Ovary (tissue), 9 donors: ENCODE measurements around the gene HOXA11. TPM values are rescaled to one million over a fixed set of nuclear protein-coding genes. Genes with fewer than 3 reads are reported as not detected.

Source experiments
- DNase-seq, 5 donors: peaks; one replicate each; pipeline ENCODE4 v3.0.0-alpha.2; 2019 to 2020
- H3K27ac ChIP-seq, 2 donors: fragments of 200-600 bp; one replicate each; pipeline versions ENCODE4 v1.5.1 to v1.8.0; 2019 to 2022
- H3K27me3 ChIP-seq: fragments of 200-600 bp; one replicate; pipeline ENCODE4 v1.8.0; 2022
- H3K36me3 ChIP-seq: fragments of 200-600 bp; sonication (generic); one replicate; pipeline ENCODE4 v1.5.1; 2019
- H3K4me1 ChIP-seq: one replicate; pipeline ENCODE4 v1.8.1; 2013; ENCODE audit warnings: mild to moderate bottlenecking, moderate library complexity; ENCODE audit not compliant: insufficient read depth
- H3K4me3 ChIP-seq: fragments of 200-600 bp; sonication (generic); one replicate; pipeline ENCODE4 v1.5.1; 2017
- H3K9me3 ChIP-seq, 2 donors: fragments of 200-600 bp in 1 of 2; sonication (generic) in 1 of 2; one replicate each; pipeline versions ENCODE4 v1.5.1 to v1.8.1; 2013 to 2019; ENCODE audit warnings: mild to moderate bottlenecking in 1 of 2, moderate library complexity in 1 of 2
- CTCF ChIP-seq, 3 donors: fragments of 450-650 bp in 2 of 3; fragments of 200-600 bp in 1 of 3; IDR thresholded peaks; one replicate each; pipeline versions ENCODE4 v1.5.1 to v1.8.0; 2016 to 2022; ENCODE audit warnings: antibody characterized with exemption in 3 of 3, mild to moderate bottlenecking in 1 of 3
- EP300 ChIP-seq: sonication (generic); formaldehyde crosslinking; IDR thresholded peaks from one replicate; pipeline ENCODE4 v1.6.1; 2017; ENCODE audit warnings: antibody characterized with exemption
- POLR2A ChIP-seq: fragments of 450-650 bp; IDR thresholded peaks from one replicate; pipeline ENCODE4 v1.6.1; 2017; ENCODE audit warnings: antibody characterized with exemption, mild to moderate bottlenecking, moderate library complexity
- WGBS, 3 donors: extraction: QIAGEN DNeasy Blood & Tissue Kit in 1 of 3; methylation state at CpG; one replicate each; pipeline versions ENCODE4 v1.1.5 to v1.1.7; 2013 to 2017; 5-methylcytosine and 5-hydroxymethylcytosine counted together
- intact Hi-C, 4 donors: fragments of 100-400 bp; cut with DNase I; formaldehyde crosslinking; loops; one replicate each; pipeline versions ENCODE4 v1.11.0 to v1.15.1; 2022 to 2023
- polyA plus RNA-seq, 2 donors: library from polyadenylated mRNA; stranded (reverse); fragments of 200-250 nt in 1 of 2; fragments of 350-450 nt in 1 of 2; fragmentation: Illumina TruSeq in 1 of 2; extraction: RNeasy Lipid Tissue Mini Kit (QIAGEN cat#74804) in 1 of 2; gene quantifications; one replicate each; pipeline ENCODE4 v1.2.3, GENCODE V29; 2013 to 2014
- total RNA-seq, 7 donors: library from RNA; depleted of rRNA in 2 of 7; stranded (reverse); fragments of >200 nt in 2 of 7; fragmentation: NEBNext Ultra II Directional in 3 of 7; extraction: Animal tissue kit (Norgen Biotek cat#: 25700) in 3 of 7; gene quantifications; one replicate each; pipeline versions ENCODE4 v1.1.0 to v1.2.4, GENCODE V29; 2016 to 2023
- donor health status: DM: no; HTN: no; CAD: no; lungs with moderate emphysema.
- donor health status: DM: no; HTN: no; CAD: no.
- donor health status: Bipolar disorder and iron deficiency.
- donor health status: DM: yes; HTN: yes; CAD: no.
- donor health status: DM: no; HTN: no; CAD: no.
- donor health status: DM: yes; HTN: yes; CAD: no.

Gene HOXA11
- total and polyA plus RNA-seq, 9 donors = 0.11 to 2.0 (median 0.91) TPM; not detected in 3

- H3K4me1 ChIP-seq = no peaks in the 10 kb centered on the region
- intact Hi-C loops = loop anchor here in 1 of 4 donors (10.0 kb wide), 1 partner anchor 357 kb away; no protein-coding TSS in a partner anchor
- no peak overlapping the region for H3K4me3 ChIP-seq
- no peaks in the 10 kb centered on the region for H3K36me3 ChIP-seq
- H3K27me3 ChIP-seq = no peaks in the 10 kb centered on the region
- H3K27ac ChIP-seq = no peak overlapping the region
- no peak for DNase-seq
- TF ChIP-seq POLR2A (no peak), CTCF (IDR thresholded peaks at IDR 0.05) (no peak), EP300 (no peak)
- H3K9me3 ChIP-seq = no peaks in the 10 kb centered on the region
Observed at GRCh38 chr7:27217951-27218350, 32.9 kb upstream of the HOXA11 start.

- TF ChIP-seq CTCF (IDR thresholded peaks at IDR 0.05) (no peak), EP300 (no peak), POLR2A (no peak)
- no peak for DNase-seq
- no peaks in the 10 kb centered on the region for H3K36me3 ChIP-seq
- H3K27ac ChIP-seq = no peak overlapping the region
- 95 to 98% (median 96%) methylated on average over 2 of the region's 2 CpGs for WGBS, 3 donors
- no peaks in the 10 kb centered on the region for H3K27me3 ChIP-seq
- no peaks in the 10 kb centered on the region for H3K9me3 ChIP-seq
- H3K4me3 ChIP-seq = no peak overlapping the region
- H3K4me1 ChIP-seq = no peaks in the 10 kb centered on the region
- intact Hi-C loops = loop anchor here in 1 of 4 donors (10.0 kb wide), 1 partner anchor 359 kb away; no protein-coding TSS in a partner anchor
Observed at GRCh38 chr7:27215356-27215755, 30.3 kb upstream of the HOXA11 start.

GRCh38 chr7:27214239-27214950, 29.4 kb upstream of the HOXA11 start:
- Histone ChIP-seq H3K36me3 (no peaks in the 10 kb centered on the region), H3K27ac (no peak overlapping the region), H3K27me3 (no peaks in the 10 kb centered on the region), H3K9me3 (no peaks in the 10 kb centered on the region), H3K4me3 (no peak overlapping the region), H3K4me1 (no peaks in the 10 kb centered on the region)
- intact Hi-C loops = loop anchor here in 2 of 4 donors (5.0 to 10.0 kb wide), 3 partner anchors 360 to 883 kb away; no protein-coding TSS in a partner anchor
- WGBS, 3 donors = 74 to 80% (median 80%) methylated on average over 8 of the region's 8 CpGs
- DNase-seq = no peak
- TF ChIP-seq CTCF (IDR thresholded peaks at IDR 0.05) (no peak), POLR2A (no peak), EP300 (no peak)

- WGBS, 3 donors = 44 to 59% (median 46%) methylated on average over 50 of the region's 50 CpGs
- no peaks in the 10 kb centered on the region for H3K27me3 ChIP-seq
- intact Hi-C loops = loop anchor here in 2 of 4 donors (5.0 to 10.0 kb wide), 3 partner anchors 361 to 884 kb away; no protein-coding TSS in a partner anchor
Observed at GRCh38 chr7:27213433-27214238, 28.6 kb upstream of the HOXA11 start.

More at GRCh38 chr7:27213433-27214238, 28.6 kb upstream of the HOXA11 start:
- no peak for DNase-seq
- TF ChIP-seq CTCF (IDR thresholded peaks at IDR 0.05) (no peak), POLR2A (no peak), EP300 (no peak)
- no peaks in the 10 kb centered on the region for H3K36me3 ChIP-seq
- H3K4me1 ChIP-seq = no peaks in the 10 kb centered on the region
- no peaks in the 10 kb centered on the region for H3K9me3 ChIP-seq
- H3K4me3 ChIP-seq = no peak overlapping the region
- no peak overlapping the region for H3K27ac ChIP-seq
